CMK (cell line): ENCODE data around the gene CCNL2.
"Not testable (repeated sequence)": the region's sequence is repeated elsewhere in the genome, so short reads cannot be mapped to it uniquely, and the experiment has no call there.

ENCODE experiments used
- DNase-seq: peaks from one replicate; pipeline ENCODE4 v3.0.0-alpha.2; 2010; ENCODE audit warnings: low read depth

Gene CCNL2

DNA sequence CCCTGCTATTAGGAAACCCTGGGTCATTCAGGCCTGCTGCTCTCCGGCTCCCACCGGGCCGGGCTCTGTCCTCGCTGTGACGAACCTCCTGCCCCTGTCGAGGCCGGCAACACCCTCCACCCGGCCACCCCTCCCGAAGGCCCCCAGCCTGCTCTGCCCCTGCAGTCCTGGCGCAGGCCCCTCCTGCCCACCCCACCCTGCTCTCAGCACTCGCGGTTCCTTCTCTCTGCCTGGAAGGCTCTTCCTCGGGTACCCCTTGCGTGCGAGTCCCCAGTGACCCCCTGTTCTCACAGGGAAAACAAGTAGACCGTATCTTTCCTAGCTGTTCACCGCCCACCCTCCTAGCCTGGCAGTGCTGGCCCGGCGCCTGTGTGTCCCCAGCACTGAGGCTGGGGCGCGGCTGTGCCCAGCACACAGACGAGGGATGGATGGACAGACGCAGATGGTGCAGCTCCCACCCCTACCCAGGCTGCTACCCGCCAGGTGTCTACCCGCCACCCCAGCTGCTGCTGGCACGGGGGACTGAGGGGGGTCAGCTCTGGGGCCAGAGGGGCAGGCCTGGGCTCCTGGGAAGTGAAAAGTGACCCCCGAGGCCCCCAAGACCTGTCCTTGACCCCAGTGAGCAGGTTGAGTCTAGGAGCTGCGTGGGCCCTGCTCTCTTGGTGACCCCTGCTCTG lies 33.3 kb upstream of the CCNL2 start:
- DNase-seq = no peak

DNA sequence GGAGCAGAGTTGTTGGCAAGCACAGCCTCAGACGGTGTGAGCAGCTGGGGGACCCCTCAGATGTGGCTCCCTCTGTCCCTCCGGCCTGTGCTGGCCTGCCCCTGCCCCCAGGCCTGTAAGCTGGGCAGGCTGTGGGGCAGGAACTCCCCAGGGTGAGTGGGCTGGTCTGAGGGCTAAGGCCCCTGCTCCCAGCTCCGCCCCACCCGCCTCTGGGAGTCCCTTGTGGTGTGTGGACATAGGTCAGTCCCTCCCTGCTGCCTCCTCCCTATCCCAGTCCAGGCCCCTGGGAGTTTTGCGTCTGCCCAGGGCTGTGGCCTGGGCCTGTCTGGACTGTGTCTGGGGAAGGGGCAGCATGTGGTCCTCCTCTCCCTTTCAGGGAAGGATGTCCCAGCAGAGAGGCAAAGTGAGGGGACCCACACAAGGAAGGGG lies 32.7 kb upstream of the CCNL2 start:
- peak; percentile 61 for DNase-seq

DNA sequence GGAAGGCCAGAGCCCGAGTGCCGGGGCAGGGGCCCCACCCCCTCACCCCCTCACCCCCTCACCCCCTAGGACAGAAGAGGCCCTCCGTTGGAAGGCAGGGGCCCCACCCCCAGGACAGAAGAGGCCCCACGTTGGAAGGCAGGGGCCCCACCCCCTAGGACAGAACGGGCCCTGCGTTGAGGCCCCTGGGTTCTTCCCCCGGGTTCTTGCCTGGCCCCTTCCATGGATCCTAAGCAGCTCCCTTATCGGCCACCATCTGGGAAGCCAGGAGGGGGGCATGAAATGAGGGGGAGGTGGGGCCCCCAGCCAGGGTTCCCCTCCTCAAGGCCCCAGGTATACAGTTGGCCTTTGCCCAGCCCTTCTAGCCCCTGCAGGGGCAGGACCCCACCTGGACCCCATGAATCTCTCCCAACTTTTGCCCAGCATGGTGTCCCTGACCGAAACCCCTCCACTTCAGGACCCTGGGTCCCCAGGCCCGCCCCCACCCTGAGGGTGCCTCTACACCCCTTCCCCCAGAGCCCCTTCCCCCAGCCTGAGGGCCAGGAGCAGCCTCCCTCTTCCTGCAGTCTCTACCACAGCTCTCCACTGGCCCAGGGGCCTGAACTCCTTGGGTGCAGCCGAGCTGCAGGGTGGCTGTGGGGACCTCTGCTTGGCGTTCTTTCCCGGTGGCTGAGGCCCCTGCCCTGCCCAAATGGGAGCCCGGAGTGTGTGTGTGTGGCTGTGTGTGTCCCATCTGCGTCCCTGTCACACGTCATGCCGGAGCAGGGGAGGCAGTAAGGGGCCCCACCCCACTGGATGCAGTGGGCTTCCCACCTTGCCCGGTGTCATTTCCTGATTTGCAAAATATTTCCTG lies 32.1 kb upstream of the CCNL2 start:
- DNase-seq = no peak

DNA sequence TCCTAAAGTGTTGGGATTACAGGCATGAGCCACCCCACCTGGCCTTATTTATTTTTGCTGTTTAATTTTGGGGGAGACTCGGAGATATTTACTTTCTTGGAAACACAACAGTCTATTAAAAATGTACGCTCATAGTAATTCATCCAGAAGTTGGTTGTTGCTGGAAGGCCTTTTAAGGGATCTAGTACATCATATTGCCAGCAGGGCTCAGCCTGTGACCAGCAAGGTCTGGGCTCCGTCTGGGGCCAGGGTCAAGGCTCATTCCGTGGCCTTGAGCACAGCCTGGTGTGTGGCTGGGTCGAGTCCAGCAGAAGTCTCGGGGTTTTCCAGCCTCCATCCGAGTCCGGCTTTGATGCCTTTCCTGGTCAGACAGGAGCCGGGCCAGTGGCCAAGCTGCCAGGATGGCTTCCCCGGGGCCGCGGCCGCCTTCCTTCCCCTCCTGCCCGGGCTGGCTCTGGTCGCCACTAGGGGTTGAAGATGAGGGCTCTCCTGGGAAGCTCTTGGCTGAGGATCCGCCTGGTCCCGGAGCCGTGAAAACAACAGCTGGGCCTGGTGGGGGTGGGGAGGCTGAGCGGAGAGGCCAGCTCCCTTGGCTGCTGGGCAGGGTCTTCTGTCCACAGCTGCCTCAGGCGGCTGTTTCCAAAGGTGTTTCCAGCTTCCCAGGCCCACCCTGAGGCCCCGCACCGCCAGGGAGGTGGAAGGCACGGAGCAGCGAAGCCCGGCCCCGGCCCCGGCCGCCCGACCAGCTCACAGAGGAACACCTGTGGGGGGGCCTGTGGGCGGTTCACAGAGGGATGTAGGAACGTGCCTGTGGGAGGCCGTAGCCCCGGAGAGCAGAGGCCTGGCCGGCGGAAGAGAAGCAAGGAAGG lies 31.2 kb upstream of the CCNL2 start:
- no peak for DNase-seq

DNA sequence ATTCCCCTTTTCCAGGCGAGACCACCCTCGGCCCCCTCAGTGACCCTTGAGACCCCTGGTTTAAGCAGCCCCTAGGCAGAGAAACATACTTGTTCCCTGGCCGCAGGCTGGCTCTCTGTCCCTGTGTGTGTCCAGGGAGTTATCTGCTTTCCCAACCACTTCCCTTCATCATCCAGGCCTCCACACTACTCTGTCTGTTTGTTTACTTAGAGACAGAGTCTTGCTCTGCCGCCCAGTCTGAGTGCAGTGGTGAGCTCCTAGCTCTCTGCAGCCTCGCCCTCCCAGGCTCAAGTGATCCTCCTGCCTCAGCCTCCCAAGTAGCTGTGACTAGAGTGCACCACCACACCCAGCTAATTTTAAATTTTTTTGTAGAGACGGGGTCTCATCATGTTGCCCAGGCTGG lies 30.5 kb upstream of the CCNL2 start:
- DNase-seq = no peak

DNA sequence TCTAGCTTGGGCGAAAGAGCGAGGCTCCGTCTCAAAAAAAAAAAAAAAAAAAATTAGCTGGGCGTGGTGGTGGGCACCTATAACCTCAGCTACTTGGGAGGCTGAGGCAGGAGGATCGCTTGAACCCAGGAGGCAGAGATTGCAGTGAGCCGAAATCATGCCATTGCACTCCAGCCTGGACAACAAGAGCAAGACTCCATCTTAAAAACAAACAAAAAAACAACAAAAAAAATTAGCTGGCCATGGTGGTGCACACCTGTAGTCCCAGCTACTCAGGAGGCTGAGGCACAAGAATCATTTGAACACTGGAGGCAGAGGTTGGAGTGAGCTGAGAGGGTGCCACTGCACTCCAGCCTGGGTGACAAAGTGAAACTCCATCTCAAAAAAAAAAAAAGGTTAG lies 29.8 kb upstream of the CCNL2 start:
- not testable (repeated sequence) for DNase-seq

DNA sequence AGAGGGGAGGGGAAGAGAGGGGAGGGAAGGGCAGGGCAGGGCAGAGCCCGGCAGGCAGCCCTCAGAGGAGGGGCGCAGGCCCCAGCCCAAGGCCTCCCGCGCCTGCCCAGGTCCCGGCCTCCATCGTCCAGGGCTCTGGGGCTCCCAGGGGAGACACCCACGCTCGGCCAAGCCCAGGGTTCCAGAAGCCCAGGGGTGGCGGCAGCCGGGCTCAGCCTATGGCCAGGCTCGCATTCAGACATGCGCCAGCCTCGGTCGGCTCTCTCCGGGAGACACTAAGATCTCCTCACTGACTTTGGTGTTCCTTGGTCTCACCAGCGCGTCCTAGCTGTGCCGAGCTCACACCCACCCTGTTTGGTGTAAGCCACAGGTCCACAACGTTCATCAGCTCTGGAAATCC lies 29.0 kb upstream of the CCNL2 start:
- DNase-seq = no peak

DNA sequence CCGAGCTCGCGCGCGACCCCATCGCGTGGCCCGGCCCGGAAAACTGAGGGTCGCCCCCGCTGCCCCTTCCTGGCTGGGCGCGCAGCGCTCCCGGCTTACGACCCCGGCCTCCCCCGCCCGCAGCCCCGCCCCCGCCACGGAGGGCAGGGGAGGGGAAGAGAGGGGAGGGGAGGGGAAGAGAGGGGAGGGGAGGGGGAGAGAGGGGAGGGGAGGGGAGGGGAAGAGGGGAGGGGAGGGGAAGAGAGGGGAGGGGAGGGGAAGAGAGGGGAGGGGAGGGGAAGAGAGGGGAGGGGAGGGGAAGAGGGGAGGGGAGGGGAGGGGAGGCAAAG lies 28.6 kb upstream of the CCNL2 start:
- no peak for DNase-seq

DNA sequence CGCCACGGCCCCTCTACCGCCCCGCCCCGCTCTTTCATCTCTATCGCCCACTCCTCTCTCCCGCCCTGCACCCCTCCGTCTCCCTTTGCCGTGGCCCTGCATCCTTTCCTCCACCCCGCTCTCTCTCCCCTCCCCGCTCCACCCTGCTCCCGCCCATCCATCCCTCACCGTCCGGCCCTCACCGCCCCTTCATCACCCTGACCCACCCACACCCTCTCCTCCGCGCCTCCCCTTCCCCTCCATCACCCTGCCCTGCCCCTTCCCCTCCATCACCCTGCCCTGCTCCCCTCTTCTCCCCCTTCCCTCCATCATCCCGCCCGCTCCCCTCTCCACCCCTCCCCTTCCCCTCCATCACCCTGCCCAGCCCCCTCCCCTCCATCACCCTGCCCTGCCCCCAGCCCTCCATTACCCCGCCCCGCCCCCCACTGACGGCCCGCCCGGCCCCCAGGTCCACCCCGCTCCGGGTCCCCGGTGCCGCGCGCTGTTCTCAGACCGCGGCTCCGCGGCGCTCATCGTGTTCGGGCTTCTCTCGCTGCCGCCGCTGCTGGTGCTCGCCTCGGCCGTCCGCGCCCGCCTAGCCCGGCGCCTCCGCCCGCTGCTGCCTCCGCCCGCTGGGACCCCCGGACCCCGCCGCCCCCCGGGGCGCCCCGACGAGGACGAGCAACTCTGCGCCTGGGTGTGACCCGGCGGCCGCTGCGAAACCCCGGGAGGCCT lies 28.1 kb upstream of the CCNL2 start:
- no peak for DNase-seq

DNA sequence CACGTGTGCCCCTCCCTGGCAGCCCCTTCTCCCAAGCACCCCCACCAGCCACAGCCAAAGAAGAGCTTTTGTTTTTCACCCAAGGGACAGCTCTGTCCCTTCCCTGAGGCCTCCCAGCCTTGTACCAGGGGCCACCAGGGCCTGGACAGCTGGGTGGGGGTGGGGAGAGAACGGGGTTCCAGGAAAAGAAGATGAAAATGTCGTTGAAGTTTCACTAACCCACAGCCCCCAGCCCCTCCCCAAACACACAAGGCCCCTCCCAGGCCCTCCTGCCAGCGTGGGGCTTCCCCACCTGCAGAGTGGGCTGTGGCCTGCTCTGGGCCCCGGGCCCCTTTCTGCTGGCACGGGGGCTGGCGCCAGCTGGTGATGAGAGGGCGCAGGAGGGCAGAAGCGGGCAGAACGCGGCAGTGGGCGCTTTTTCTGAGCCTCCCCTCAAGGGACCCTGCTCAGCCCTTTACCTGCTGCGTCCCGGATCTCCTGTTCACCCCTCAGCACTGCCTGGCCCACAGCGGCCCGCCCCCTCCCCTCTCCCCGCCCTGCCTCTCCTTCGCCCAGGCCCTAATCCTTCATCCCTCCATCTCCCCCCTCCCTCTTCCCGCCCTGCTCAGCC lies 27.5 kb upstream of the CCNL2 start:
- no peak for DNase-seq

DNA sequence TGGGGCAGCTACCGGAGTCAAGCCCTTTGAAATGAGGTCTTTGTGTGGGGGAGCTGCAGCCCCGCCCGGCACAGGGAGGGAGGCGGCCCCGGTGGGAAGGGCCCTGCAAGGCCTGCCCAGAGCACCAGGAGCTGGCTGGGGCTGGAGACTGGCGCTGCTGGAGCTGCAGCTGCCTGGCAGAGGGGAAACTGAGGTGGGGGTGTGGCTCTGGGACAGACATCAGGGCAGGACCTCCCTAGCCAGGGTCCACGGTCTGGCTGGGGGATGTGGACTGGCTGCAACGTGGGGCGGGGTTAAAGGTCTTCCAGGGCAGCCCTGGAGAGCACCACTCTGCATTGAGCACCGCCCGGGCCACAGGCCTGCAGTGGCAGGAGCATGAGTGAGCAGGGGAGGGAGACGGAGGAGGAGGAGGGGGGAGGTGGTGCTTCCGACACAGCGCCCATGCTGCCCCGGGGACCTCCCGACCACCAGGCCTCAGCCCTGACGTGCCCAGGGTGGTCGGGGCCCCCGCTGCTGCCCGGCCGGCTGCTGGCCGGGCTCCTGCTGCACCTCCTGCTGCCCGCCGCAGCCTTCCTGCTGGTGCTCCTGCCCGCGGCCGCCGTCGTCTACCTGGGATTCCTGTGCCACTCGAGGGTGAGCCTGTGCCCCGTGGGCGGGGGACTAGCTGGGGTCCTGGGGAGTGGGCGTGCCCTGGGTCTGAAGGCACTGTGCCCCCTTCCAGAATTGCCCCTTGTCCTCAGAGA lies 26.8 kb upstream of the CCNL2 start:
- no peak for DNase-seq

DNA sequence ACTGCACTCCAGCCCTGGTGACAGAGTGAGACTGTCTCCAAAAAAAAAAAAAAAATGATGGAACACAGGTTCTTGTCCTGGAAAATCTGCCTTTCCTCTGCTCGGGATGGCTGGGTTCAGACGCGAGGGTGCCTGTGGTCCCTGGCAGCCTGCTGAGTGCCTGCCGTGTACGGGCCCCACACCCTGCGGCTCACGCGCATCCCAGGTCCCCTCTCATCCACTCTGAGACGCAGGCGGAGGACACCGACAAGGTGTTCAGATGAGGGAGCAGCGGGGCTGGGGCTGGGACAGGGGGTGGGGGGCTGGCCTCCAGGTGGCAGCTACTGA lies 26.3 kb upstream of the CCNL2 start:
- DNase-seq = no peak

DNA sequence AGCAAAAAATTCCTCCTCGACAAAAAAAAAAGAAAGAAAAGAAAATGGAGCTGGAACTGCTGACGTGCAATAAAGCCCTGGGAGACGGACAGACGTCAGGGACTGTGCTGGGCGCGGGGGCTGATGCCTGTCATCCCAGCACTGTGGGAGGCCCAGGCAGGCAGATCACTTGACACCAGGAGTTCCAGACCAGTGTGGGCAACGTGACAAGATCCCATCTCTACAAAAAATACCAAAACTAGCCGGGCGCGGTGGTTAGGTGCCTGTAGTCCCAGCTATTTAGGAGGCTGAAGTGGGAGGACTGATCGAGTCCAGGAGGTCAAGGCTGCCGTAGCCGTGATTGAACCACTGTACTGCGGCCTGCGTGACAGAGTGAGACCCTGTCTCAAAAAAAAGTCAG lies 25.6 kb upstream of the CCNL2 start:
- no peak for DNase-seq

DNA sequence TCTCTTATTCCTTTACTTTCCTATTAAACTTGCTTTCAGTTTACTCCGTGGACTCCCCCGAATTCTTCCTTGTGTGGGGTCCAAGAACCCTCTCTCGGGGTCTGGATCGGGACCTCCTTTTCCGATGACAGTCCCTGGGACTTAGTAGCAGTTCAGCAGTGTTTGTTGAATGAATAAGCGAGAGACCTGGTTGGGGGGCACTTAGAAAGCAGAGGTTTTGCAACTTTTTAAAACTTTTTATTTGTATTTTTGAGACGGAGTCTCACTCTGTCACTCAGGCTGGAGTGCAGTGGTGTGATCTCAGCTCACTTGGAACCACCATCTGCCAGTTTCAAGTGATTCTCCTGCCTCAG lies 24.1 kb upstream of the CCNL2 start:
- DNase-seq = no peak

DNA sequence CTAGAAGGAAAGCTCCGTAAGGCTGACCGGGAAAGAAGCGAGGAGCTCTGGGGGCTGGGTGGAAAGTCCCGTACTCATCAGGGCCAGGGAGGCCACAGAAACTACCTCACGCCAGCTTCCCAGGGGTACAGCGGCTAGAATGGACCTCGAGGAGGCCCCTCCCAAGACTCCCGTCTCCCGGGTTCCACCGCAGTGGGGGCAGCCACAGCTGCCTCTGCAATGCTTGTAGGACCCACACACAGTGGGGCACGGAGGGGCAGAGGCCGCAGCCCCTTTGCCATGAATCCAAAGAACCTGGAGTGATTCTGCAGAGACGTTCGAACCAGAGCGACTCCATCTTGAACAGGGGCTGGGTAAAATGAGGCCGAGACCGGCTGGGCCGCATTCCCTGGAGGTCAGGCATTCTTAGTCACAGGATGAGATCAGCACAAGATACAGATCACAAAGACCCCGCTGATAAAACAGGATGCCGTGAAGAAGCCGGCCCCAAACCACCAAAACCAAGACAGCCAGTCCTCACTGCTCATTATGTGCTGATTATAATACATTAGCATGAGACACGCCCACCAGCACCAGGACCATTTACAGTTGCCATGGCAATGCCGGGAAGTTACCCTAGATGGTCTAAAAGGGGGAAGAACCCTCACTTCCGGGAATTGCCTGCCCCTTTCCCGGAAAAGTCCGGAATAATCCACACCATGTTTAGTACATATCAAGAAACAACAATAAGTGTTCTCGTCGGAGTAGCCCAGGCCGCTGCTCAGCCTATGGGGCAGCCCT lies 23.5 kb upstream of the CCNL2 start:
- DNase-seq = no peak

DNA sequence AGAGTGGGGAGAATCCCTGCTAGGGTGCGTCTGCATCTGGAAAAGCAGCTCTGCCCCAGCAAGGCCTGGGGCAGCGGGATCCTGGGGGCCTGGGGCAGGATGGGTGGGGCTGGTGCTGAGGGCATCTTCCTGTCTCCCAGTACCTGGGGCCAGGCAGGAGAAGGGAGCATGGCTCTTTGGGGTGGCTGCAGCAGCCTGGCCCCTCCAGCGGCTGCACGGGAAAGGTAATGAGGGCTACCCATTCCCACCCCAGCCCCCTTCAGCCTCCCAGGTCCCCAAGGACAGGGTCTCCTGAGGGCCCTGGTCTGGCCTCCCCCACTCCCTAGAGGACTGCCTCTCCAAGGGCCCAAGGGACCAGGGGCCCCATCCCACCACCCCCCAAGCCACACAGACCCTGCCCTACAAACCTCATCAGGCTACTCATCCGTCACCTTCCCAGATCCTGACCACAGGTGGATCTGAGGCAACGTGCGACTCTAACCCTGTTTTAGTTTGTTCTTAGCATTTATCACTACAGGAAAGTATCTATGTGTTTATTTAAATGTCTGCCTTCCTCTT lies 22.9 kb upstream of the CCNL2 start:
- DNase-seq = no peak

DNA sequence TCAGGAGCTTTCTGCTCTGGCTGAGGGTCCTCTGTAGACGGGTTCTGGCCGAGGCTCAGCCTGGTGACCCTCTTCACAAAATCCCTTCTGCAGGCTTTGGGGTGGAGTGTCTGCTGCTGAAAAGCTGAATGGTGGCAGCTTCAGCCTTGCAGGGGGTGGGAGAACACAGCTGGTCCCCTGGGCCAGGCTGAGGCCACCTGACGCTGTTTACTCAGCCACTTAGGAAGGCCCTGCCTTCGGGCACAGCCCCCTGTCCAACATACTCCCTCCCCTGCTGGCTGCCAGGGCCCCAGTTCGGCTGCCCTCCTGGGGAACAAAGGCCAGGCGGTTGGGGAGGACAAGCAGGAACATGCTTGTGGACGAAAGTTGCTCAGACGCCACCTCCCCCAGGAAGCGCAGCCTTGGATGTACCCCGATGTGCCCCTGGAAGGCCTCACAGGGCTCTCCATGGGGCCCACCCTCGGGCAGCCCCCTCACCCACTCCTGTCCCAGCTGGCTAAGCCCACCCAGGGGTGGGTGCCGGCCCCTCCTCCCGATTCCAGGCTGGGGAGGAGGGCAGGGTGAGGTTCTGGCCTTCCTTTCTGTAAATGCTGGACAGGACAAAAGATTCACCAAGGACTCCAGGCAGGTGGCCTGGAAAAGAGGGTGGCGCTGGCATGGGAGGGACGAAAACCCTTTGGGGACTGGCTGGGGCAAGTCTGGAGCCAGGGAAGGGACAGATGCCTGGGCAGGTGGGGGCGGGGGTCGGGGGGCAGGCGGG lies 22.2 kb upstream of the CCNL2 start, which contains the start of gene ANKRD65:
ANKRD65 (minus strand) TSS at position 130 of the 760 bp plus-strand sequence. CDS start 271 bp downstream, outside the sequence.
- DNase-seq = no peak

DNA sequence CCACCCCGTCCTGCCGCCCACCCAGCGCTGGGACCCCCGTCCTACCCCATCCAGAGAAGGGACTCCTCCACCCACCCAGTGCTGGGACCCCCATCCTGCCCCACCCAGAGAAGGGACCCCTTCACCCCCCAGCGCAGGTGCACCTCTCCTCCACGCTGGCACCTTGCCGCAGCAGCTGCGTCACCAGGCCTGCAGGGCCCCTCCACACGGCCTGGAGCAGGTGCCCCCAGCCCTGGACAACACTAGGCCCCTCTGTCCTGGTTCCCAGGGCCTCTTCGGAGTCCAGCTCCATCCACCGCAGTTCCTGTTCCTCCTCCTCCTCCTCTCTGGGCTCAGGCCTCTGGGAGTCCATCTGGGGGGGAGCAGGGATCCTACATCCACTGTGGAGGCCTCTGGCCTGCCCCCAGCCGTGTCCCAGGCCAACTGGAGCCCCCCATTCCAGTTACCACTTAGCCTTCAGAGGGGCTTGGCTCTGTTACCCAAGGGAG lies 21.6 kb upstream of the CCNL2 start:
- DNase-seq = no peak
